AG09319 (cell line): ENCODE measurements around the gene NPSR1.
"Not testable (repeated sequence)": the region's sequence is repeated elsewhere in the genome, so short reads cannot be mapped to it uniquely, and the experiment has no call there.

Experiments used
- DNase-seq: peaks from one replicate; pipeline ENCODE4 v3.0.0-alpha.2; 2010; ENCODE audit warnings: low read depth; ENCODE audit errors: extremely low read depth
- CTCF ChIP-seq: IDR thresholded peaks from 2 replicates; pipeline ENCODE4 v1.5.1; 2011; ENCODE audit warnings: low read depth, mild to moderate bottlenecking, inconsistent platforms, low read length, moderate library complexity

NPSR1 gene

GRCh38 chr7:34807548-34808340 is 149.7 kb downstream of the NPSR1 start:
- TF ChIP-seq CTCF = no peak
- DNase-seq = no peak

DNA sequence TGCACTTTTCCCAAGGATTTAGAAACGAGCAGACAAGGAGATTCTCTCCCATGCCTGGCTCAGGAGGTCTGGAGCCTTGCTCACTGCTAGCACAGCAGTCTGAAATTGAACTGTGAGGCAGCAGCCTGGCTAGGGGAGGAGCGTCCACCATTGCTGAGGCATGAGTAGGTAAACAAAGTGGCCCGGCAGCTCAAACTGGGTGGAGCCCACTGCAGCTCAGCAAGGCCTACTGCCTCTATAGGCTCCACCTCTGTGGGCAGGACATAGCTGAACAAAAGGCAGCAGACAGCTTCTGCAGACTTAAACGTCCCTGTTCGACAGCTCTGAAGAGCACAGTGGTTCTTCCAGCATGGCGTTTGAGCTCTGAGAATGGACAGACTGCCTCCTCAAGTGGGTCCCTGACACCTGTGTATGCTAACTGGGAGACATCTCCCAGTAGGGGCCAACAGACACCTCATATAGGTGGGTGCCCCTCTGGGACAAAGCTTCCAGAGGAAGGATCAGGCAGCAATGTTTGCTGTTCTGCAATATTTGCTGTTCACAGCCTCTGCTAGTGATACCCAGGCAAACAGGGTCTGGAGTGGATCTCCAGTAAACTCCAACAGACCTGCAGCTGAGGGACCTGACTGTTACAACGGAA is 156.3 kb downstream of the NPSR1 start:
- DNase-seq = not testable (repeated sequence)

GRCh38 chr7:34821932-34822558 is 164.0 kb downstream of the NPSR1 start:
- no peak for DNase-seq
- no peak for TF ChIP-seq CTCF

DNA sequence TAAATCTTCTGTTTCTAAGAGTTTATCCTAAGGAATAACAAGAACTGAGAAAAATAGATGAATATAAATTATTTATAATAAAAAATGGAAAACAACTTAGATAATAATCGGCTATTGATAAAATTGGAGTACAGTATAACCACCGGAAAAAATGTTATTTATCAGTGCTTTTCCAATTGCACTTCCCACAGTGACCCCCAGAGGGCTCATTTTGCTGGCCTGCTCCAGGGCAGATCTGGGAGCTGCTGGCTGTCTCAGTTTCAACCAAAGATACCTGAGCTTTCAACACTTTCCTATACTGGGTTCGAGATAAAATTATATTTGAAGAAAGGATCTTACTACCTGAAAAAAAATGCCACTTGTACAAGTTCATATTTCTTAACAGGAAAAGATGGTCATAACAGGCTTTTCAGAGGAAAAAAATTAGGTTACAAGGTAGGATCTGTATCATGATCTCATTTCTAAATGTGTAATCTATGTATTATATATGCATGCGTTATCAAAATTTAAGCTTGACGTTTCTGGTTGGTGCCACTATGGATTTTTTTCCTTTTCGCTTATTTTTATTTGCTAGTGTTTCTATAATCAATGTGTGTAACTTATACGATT is 165.7 kb downstream of the NPSR1 start:
- TF ChIP-seq CTCF = peak; percentile 88
- DNase-seq = peak; percentile 3

GRCh38 chr7:34825221-34825620 is 167.2 kb downstream of the NPSR1 start:
- TF ChIP-seq CTCF = no peak
- DNase-seq = no peak

DNA sequence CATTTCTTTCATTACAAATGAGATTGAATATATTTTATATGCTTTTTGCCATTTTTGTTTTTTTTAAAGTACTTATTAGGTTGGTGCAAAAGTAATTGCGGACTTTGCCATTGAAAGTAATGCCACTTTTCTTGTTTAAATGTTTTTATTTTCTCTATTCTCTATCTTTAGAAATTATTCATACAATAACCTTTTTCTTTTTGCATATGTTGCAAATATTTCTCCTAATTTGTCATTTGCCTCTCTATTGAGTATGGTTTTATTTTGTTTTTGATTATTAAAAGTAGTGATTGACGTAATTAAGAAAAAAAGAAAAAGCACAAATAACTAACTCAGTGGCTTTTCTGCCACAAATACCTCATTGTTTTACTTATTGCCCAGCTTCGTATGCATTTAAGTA is 172.4 kb downstream of the NPSR1 start:
- no peak for TF ChIP-seq CTCF
- DNase-seq = no peak

DNA sequence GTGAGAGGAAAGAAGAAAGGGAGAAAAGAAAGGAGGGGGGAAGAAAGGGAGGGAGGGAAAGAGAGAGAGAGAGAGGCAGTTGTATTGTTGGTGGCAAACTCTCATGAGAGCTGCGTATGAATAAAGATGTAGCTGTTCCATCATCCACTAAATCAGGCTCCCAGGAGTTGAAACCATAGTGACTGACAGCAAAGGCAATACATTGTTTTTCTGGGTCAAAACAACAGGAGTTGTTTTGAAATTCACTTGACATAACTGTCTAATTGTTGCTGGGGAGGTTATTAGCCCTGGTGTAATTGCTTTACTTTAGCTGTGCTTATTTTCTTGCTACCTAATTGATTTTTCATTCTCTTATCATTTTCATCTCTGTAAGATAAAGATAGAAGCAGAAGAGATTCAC is 173.4 kb downstream of the NPSR1 start:
- DNase-seq = no peak
- no peak for TF ChIP-seq CTCF
